Activated naive CD4-positive, alpha-beta T cell treated with anti-CD3 and anti-CD28 coated beads, Interleukin-2, amount 10 ng/mL, durations not matched to agents 7 days and 5 days (primary cell): ENCODE results near the gene AKAP8.
"Not testable (repeated sequence)": the region's sequence is repeated elsewhere in the genome, so short reads cannot be mapped to it uniquely, and the experiment has no call there.

Experiments used
- CTCF ChIA-PET: fragments of 350-600 bp; sonication (Branson Sonifier 250); formaldehyde crosslinking; loops from one replicate; lab custom pipeline; 2021; ENCODE audit warnings: antibody characterized with exemption; lab: Charles Lee
- DNase-seq: peaks from one replicate; pipeline ENCODE4 v3.0.0-alpha.2; 2020
- H3K27ac Mint-ChIP-seq: one replicate; pipeline ENCODE4 v1.8.0; 2021; ENCODE audit warnings: mild to moderate bottlenecking, moderate library complexity, mixed read lengths
- H3K27me3 Mint-ChIP-seq: one replicate; pipeline ENCODE4 v1.8.0; 2021; ENCODE audit warnings: mild to moderate bottlenecking, mixed read lengths
- H3K36me3 Mint-ChIP-seq: one replicate; pipeline ENCODE4 v1.8.0; 2021; ENCODE audit warnings: mixed read lengths
- H3K4me1 Mint-ChIP-seq: one replicate; pipeline ENCODE4 v1.8.0; 2021; ENCODE audit warnings: mixed read lengths
- H3K4me3 Mint-ChIP-seq: one replicate; pipeline ENCODE4 v1.8.0; 2021; ENCODE audit warnings: mild to moderate bottlenecking, moderate library complexity, mixed read lengths
- H3K9me3 Mint-ChIP-seq: one replicate; pipeline ENCODE4 v1.8.0; 2021; ENCODE audit warnings: mixed read lengths

AKAP8 gene

DNA sequence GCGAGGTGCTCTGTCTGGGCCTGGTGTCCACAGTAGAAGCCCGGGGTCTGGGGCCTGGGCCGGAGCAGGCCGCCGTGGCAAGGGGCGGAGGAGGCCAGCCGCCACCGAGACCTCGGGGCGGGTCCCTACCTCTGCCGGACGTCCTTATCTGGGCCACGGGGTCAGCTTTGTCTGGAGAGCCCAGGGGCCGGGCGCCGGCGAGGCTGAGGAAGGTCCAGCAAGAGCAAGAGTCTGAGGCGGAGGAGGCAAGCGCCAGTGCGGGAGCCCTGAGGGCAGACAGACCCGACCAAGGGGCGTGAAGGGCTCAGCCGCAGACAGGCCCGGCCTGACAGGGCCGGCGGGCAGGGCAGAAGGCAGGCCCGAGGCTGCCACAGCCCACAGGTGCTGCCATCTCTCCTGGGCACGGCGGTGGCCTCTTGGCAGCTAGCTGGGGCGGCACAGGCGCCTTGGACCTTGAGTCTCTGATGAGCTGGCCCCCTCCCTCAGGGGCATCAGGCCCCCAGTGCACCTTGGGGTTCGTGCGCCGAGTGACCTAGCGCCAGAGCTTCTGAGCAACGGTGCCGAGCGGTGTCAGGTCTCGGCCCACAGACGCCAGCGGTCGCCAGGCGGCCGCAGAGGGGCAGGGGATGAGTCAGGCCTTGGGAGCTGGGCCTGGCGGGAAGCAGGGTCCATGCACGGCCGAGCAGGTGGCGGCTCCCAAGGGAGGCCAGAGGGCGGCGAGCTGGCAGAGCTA is 19.1 kb upstream of the AKAP8 start:
- no peaks in the 10 kb centered on the region for H3K9me3 Mint-ChIP-seq
- peaks cover 44% of the 10 kb centered on the region for H3K36me3 Mint-ChIP-seq
- no peaks in the 10 kb centered on the region for H3K27me3 Mint-ChIP-seq
- H3K4me1 Mint-ChIP-seq: no peaks in the 10 kb centered on the region
- CTCF ChIA-PET: interaction anchor here (0.7 kb wide), 1 partner anchor 157 kb away, joined by 3 read pairs; no protein-coding TSS in a partner anchor
- no peak overlapping the region for H3K27ac Mint-ChIP-seq
- no peak for DNase-seq
- no peak overlapping the region for H3K4me3 Mint-ChIP-seq

DNA sequence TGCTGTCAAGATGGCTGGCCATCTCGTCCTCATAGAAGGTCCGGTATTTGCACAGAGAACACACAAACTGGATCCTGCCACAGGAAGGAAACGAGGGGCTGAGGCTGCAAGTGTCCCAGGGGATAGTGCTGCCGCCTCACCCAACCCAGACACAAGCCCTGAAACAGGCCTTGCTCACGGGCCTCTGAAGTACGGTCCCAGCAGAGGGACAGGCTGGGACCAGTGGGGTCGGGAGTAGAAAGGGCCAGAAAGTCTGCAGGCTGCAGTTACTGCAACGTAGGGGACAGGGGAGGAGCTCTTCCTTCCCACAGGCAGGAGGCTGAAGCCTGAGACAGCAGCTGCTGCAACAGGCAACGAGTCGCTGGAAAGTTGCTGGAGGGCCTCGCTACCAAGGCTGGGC is 18.2 kb upstream of the AKAP8 start:
- no peaks in the 10 kb centered on the region for H3K4me1 Mint-ChIP-seq
- no peaks in the 10 kb centered on the region for H3K27me3 Mint-ChIP-seq
- H3K4me3 Mint-ChIP-seq: no peak overlapping the region
- H3K9me3 Mint-ChIP-seq: no peaks in the 10 kb centered on the region
- no peak overlapping the region for H3K27ac Mint-ChIP-seq
- DNase-seq: no peak
- H3K36me3 Mint-ChIP-seq: peaks cover 52% of the 10 kb centered on the region
- CTCF ChIA-PET: no interaction called here

DNA sequence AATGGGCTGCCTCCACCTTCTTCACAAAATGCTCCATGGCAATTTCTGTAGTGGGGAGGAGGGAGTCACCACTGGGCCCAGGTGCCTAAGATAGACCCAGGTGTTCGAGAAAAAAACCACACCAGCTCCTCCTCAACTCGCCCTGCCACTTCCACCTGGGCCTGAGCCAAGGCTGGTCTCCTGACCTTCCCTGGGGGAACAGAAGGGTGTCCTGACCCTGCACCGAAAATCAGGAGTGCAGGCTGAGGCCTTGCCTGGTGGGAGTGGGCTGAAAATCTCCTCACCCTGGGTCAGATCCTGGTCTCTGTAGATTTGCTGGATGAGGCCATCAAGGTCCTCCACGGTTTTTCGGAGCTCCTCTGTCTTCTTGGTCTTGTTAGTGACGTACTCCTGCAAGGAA is 17.6 kb upstream of the AKAP8 start:
- Mint-ChIP-seq H3K4me1 (no peaks in the 10 kb centered on the region), H3K36me3 (peaks cover 52% of the 10 kb centered on the region), H3K4me3 (no peak overlapping the region), H3K9me3 (no peaks in the 10 kb centered on the region), H3K27ac (no peak overlapping the region), H3K27me3 (no peaks in the 10 kb centered on the region)
- CTCF ChIA-PET: no interaction called here
- DNase-seq: no peak

DNA sequence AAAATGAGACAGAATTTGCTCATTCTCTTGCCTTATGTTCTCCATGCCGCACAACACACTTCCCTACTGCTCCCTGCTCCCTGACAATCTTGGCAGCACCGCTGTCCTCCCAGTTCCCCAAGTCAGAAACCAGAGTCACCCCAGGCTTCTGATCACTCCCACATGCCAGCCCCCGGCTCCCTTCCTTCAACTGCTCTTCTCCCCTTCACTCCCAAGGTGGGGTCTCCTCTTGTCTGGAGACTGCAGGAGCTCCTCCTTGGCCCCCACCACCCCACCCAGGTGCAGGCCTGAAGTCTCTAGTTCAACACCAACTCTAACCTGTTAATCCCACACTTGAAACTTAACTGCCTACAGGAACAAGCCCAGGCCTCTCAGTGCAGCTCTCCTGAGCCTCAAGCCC is 16.8 kb upstream of the AKAP8 start:
- H3K9me3 Mint-ChIP-seq: no peaks in the 10 kb centered on the region
- H3K27ac Mint-ChIP-seq: no peak overlapping the region
- H3K36me3 Mint-ChIP-seq: peaks cover 54% of the 10 kb centered on the region
- CTCF ChIA-PET: no interaction called here
- no peak for DNase-seq
- H3K27me3 Mint-ChIP-seq: no peaks in the 10 kb centered on the region
- no peak overlapping the region for H3K4me3 Mint-ChIP-seq
- H3K4me1 Mint-ChIP-seq: no peaks in the 10 kb centered on the region

DNA sequence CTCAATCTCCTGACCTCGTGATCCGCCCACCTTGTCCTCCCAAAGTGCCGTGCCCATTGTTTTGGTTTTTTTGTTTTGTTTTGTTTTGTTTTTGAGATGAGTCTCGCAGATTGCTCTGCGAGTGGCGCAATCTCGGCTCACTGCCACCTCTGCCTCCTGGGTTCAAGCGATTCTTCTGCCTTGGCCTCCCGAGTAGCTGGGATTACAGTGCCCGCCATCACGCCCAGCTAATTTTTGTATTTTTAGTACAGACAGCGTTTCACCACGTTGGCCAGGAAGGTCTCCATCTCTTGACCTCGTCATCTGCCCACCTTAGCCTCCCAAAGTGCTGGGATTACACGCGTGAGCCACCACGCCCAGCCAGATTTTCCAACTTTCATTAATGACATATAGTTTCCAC is 15.7 kb upstream of the AKAP8 start:
- DNase-seq, H3K27me3 Mint-ChIP-seq, H3K4me1 Mint-ChIP-seq, H3K9me3 Mint-ChIP-seq, CTCF ChIA-PET, H3K27ac Mint-ChIP-seq, H3K4me3 Mint-ChIP-seq: not testable (repeated sequence)
- H3K36me3 Mint-ChIP-seq: peaks cover 52% of the 10 kb centered on the region

DNA sequence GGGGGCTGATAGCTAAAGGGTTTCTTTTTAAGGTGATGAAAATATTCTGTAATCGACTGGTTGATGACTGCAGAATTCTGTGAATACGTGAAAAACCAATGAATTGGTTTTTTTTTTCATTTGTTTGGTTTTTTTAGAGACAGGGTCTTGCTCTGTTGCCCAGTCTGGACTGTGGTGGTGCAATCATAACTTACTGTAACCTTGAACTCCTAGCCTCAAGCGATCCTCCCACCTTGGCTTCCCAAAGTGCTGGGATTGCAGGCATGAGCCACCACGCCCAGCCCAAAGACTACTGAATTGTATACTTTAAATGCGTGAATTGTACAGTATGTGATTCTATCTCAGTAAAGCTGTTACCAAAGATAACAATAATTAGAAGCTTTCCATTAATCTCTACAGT is 14.8 kb upstream of the AKAP8 start:
- H3K36me3 Mint-ChIP-seq: peaks cover 51% of the 10 kb centered on the region
- CTCF ChIA-PET: no interaction called here
- no peaks in the 10 kb centered on the region for H3K27me3 Mint-ChIP-seq
- H3K27ac Mint-ChIP-seq: no peak overlapping the region
- no peaks in the 10 kb centered on the region for H3K9me3 Mint-ChIP-seq
- no peaks in the 10 kb centered on the region for H3K4me1 Mint-ChIP-seq
- H3K4me3 Mint-ChIP-seq: no peak overlapping the region
- no peak for DNase-seq

DNA sequence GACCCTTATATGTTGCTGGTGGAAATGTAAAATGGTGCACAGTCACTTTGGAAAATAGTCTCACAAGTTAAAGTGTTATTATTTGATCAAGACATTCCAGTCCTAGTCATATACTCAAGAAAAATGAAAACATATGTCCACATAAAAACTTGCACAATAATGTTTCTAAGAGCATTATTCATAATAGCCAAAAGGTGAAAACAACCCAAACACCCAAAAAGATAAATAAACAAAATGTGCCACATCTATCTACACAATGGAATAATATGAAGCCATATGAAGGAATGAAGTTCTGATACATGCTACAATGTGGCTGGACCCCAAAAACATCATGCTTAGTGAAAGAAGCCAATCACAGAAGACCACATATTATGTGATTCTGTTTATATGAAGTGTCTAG is 14.4 kb upstream of the AKAP8 start:
- peaks cover 54% of the 10 kb centered on the region for H3K36me3 Mint-ChIP-seq
- H3K4me3 Mint-ChIP-seq: no peak overlapping the region
- CTCF ChIA-PET: no interaction called here
- H3K4me1 Mint-ChIP-seq: peaks cover 3% of the 10 kb centered on the region
- no peaks in the 10 kb centered on the region for H3K9me3 Mint-ChIP-seq
- H3K27me3 Mint-ChIP-seq: no peaks in the 10 kb centered on the region
- DNase-seq: no peak
- no peak overlapping the region for H3K27ac Mint-ChIP-seq

DNA sequence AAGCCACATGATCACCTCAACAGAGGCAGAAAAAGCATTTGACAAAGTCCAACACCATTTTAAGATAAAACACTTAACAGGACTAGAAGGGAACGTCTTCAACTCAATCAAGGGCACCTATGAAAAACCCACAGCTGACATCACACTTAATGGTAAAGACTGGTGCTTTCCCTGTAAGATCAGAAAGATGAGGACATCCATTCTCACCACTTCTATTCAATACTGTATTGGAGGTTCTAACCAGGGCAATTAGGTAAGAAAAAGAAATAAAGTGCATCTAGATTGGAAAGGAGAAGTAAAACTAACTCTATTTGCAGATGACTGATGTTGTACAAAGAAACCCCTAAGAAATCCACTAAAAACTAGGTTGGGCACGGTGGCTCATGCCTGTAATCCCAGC is 11.2 kb upstream of the AKAP8 start:
- no peak overlapping the region for H3K27ac Mint-ChIP-seq
- no peak for DNase-seq
- no peaks in the 10 kb centered on the region for H3K27me3 Mint-ChIP-seq
- CTCF ChIA-PET: no interaction called here
- no peak overlapping the region for H3K4me3 Mint-ChIP-seq
- peaks cover 3% of the 10 kb centered on the region for H3K4me1 Mint-ChIP-seq
- H3K36me3 Mint-ChIP-seq: peaks cover 32% of the 10 kb centered on the region
- H3K9me3 Mint-ChIP-seq: no peaks in the 10 kb centered on the region

DNA sequence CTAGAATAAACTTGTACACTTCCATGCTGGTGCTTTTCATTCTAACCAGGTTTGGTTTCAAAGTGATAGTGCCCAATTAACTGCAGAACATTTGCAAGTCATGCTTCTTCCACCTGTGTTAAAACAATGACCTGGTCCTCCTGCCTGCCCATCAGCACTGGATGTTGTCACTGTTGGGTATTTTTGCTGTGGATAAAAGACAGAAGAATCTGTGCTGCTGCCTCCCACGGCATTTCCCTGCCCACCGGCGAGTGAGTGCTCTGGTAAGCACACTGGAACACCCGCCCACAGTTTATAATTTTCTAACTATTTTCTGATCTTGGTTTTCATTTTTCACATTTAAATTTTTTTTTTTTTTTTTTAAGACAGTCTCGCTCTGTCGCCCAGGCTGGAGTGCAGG is 2.3 kb upstream of the AKAP8 start:
- DNase-seq: no peak
- Mint-ChIP-seq H3K9me3 (no peaks in the 10 kb centered on the region), H3K36me3 (peaks cover 13% of the 10 kb centered on the region), H3K4me3 (no peak overlapping the region), H3K27me3 (no peaks in the 10 kb centered on the region), H3K27ac (no peak overlapping the region), H3K4me1 (peaks cover 31% of the 10 kb centered on the region)
- CTCF ChIA-PET: no interaction called here

DNA sequence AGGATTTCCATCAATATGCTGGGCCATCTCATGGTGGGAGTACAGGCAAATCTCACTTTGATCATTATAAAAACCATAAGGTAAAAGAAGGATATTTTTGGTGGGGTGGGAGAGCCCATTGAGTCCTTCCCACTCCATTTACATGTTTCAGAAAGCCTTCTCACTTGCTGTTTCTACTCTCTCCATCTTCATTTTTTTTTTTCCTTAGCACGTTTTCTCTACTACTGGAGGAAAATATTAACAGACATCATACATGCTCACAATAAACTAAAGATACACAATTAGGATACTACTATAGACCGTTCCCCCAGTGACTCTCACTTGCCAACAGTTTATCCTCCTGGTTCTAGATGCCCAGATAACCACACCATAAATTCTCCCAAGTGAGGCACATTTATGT is 1.8 kb upstream of the AKAP8 start:
- Mint-ChIP-seq H3K27ac (no peak overlapping the region), H3K4me3 (peak overlapping the region; percentile 85), H3K36me3 (peaks cover 13% of the 10 kb centered on the region), H3K4me1 (peaks cover 35% of the 10 kb centered on the region), H3K9me3 (no peaks in the 10 kb centered on the region), H3K27me3 (no peaks in the 10 kb centered on the region)
- CTCF ChIA-PET: no interaction called here
- no peak for DNase-seq

DNA sequence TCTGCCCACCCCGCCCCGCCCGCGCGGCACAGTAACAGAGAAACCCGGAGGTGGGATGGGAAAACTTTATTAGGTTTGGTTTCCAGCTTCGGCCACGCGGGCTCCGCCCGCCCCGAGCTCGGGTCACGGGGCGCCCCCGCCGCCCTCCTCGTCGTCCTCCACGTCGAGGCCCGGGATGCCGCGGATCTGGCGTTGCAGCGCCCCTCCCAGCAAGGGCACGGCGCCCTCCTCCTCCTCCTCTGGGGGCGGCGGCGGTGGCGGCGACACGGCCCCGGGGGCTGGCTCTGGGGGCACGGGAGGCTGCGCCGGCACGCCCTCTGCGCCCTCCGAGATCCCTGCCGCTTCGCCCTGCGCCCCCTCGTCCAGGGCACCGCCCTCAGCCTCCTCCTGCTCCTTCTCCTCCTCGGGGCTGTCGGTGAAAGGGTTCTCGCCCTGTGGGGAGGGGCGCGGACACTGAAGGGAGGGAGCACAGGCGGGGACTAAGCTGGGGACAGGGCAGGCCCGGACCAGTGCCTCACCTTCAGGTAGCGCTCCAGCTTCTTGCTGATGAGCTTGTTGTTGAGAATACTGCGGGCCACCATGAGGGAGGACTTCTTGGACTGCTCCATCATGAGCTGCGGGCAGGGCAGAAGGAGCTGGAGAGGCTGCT is 536 bp upstream of the AKAP8 start:
- CTCF ChIA-PET: interaction anchor here (1.1 to 3.0 kb wide), 3 partner anchors 12 to 175 kb away, joined by 3 to 17 read pairs (median 6); partner anchors contain the start of gene AKAP8L
- H3K4me1 Mint-ChIP-seq: peaks cover 37% of the 10 kb centered on the region
- no peaks in the 10 kb centered on the region for H3K27me3 Mint-ChIP-seq
- peak overlapping the region; percentile 91 for H3K4me3 Mint-ChIP-seq
- peak overlapping the region; percentile 99 for H3K27ac Mint-ChIP-seq
- DNase-seq: no peak
- peaks cover 13% of the 10 kb centered on the region for H3K36me3 Mint-ChIP-seq
- no peaks in the 10 kb centered on the region for H3K9me3 Mint-ChIP-seq

DNA sequence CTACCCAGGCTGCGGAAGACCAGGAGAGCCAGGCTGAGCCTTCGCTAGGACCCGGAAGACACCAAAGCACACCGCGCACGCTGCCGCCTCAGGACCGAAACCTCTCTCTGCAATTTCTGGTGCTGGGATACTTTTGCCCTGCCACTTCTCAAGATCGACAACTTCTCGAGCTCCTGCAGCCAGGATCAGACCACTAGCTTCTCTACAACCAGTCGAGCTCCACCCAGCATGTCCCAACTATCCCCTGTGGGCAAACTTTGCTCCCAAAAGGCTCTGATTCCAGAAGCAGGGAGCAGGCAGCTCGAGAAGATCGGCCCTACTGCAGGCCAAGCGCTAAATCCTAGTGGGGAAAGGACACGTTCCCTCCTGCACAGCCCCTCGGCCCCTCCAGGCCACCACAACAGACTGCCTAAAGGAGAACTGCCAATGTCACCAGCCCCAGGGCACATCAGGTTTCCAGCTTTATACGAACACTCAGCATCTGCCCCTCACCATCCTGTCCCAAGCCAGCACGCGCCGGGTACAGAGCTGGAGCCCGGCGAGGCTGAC is 979 bp downstream of the AKAP8 start:
- H3K27me3 Mint-ChIP-seq: no peaks in the 10 kb centered on the region
- peak overlapping the region; percentile 91 for H3K4me3 Mint-ChIP-seq
- H3K4me1 Mint-ChIP-seq: peaks cover 39% of the 10 kb centered on the region
- no peaks in the 10 kb centered on the region for H3K9me3 Mint-ChIP-seq
- peaks cover 14% of the 10 kb centered on the region for H3K36me3 Mint-ChIP-seq
- DNase-seq: peak; percentile 70
- peak overlapping the region; percentile 99 for H3K27ac Mint-ChIP-seq
- CTCF ChIA-PET: interaction anchor here (1.3 to 3.0 kb wide), 3 partner anchors 41 to 172 kb away, joined by 3 to 17 read pairs (median 5); partner anchors contain the start of gene AKAP8L

DNA sequence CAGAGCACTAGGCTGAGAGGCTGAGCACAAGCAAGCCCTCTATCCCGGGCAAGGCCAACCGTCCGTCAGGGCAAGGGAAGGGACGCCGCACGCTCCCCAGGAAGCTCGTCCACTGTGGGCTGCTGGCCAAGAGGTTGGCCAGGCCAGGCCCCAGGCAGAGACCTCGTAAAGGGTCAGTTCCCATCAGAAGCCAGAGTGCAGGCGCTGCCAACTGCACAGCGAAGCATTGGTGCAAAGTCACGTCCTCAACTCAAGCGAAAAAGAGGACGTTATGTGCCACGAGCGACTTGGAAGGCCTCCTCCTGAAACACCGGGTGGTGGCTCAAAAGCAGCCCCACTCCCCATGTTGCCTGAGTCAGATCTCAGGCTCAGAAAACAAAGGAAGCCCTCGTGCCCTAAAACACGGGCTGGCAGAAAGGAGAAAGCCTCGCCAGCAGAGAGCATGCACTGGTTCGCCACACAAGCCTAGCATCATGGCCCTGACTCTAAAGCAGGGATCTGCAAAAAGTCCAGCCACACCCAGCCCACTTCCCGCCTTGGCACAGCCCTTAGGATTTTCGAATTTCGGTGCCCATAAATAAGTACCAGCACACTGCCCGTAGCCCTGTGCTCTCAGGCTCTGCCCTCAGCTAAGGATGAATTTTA is 4.7 kb downstream of the AKAP8 start:
- Mint-ChIP-seq H3K9me3 (no peaks in the 10 kb centered on the region), H3K4me3 (no peak overlapping the region), H3K4me1 (peaks cover 23% of the 10 kb centered on the region), H3K27me3 (no peaks in the 10 kb centered on the region), H3K27ac (no peak overlapping the region), H3K36me3 (peaks cover 24% of the 10 kb centered on the region)
- CTCF ChIA-PET: no interaction called here
- no peak for DNase-seq

DNA sequence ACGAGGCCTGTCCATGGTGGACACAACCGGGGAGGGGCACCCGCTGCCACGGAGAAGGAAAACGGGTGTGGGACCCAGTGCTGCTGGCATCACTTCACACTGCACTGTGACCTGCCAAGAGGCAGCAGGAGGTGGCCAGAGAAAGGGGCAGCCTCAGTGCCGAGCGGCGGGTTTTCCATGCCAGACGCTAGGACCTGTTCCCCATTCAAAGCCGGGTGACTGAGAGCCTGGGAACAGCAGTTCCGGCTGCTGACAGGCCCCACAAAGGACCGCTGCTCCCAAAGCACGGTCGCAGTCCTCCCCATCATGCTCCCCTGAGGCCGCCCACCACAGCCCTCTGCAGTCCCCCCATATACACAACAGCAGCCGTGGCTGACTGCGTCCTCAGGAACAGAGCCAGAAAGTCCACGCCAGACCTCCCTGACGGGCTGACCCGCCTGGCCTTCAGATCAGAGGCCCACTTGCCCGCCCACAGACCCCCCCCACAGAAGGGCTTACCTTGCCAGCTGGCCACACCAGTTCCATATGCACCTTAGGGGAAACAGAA is 5.4 kb downstream of the AKAP8 start:
- H3K27ac Mint-ChIP-seq: no peak overlapping the region
- CTCF ChIA-PET: no interaction called here
- H3K27me3 Mint-ChIP-seq: no peaks in the 10 kb centered on the region
- H3K4me1 Mint-ChIP-seq: peaks cover 23% of the 10 kb centered on the region
- H3K4me3 Mint-ChIP-seq: no peak overlapping the region
- peaks cover 26% of the 10 kb centered on the region for H3K36me3 Mint-ChIP-seq
- no peak for DNase-seq
- no peaks in the 10 kb centered on the region for H3K9me3 Mint-ChIP-seq
